ENCODE results near the gene PICK1.

PICK1 gene

GRCh38 chr22:38049812-38050619 lies 7.2 kb upstream of the PICK1 start:
- DNase-seq: no peak

GRCh38 chr22:38050720-38051119 lies 6.5 kb upstream of the PICK1 start:
- no peak for DNase-seq

GRCh38 chr22:38051261-38051660 lies 5.9 kb upstream of the PICK1 start:
- no peak for DNase-seq

- peak; percentile 42 to 50 for DNase-seq
These were observed 5.0 kb upstream of the PICK1 start for GRCh38 chr22:38051900-38052862.

GRCh38 chr22:38062791-38063190 lies 5.6 kb downstream of the PICK1 start:
- DNase-seq: no peak

GRCh38 chr22:38065539-38065938 lies 8.3 kb downstream of the PICK1 start:
- DNase-seq: no peak

- no peak for DNase-seq
These were observed 9.3 kb downstream of the PICK1 start for GRCh38 chr22:38066381-38067027.

- no peak for DNase-seq
These were observed 9.8 kb downstream of the PICK1 start for GRCh38 chr22:38067028-38067415.

- no peak for DNase-seq
These were observed 10.7 kb downstream of the PICK1 start for GRCh38 chr22:38067761-38068360.

- no peak for DNase-seq
These were observed 11.6 kb downstream of the PICK1 start for GRCh38 chr22:38068641-38069371.

- DNase-seq: no peak
These were observed 12.4 kb downstream of the PICK1 start for GRCh38 chr22:38069372-38070249.

GRCh38 chr22:38070250-38070921 lies 13.2 kb downstream of the PICK1 start:
- DNase-seq: no peak

- DNase-seq: no peak
These were observed 14.5 kb downstream of the PICK1 start for GRCh38 chr22:38071421-38072321.

GRCh38 chr22:38072322-38073149 lies 15.3 kb downstream of the PICK1 start:
- DNase-seq: no peak

- DNase-seq: no peak
These were observed 16.2 kb downstream of the PICK1 start for GRCh38 chr22:38073150-38074130.

- DNase-seq: no peak
These were observed 17.2 kb downstream of the PICK1 start for GRCh38 chr22:38074181-38075104.
